ENCODE results near the gene OLFML2A. TPM values are rescaled to one million over a fixed set of nuclear protein-coding genes. Genes with fewer than 3 reads are reported as not detected.
A peak's percentile ranks its signal among the peaks of the same experiment; 100 is the strongest.
"Not testable (repeated sequence)": the region's sequence is repeated elsewhere in the genome, so short reads cannot be mapped to it uniquely, and the experiment has no call there.

OLFML2A gene
- polyA plus RNA-seq, 3 donors = 0.03 to 0.25 TPM; not detected in 1

DNA sequence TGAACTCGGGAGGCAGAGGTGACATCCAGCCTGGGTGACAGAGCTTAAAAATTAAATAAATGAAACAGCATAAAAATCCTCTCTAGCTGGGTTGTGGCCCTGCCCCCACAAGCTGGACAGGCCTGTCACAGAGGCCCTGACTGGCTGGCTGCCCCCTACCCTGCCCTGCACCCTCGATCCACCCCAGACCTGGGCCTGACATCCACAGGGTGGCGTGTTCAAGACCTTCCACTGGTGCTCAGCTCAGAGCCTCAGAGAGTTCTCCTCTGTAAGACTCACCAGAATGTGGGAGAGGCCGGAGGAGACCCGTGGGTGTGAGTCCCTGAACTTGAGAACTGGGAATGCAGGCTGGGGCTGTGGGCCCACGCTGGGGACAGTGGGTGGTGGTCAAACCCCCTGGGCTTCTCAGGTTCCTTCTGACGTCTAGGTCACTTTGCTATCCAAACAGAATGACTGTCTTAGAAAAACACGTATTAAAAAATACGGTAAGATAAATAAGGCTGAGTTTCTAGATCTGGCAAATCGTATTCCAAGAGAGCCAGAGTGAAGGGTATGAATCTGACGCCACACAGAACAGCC, 66.6 kb downstream of the OLFML2A start:
- Mint-ChIP-seq H3K27ac (no peak overlapping the region), H3K27me3 (ENCODE audit: low read depth in 3 of 3) (peaks cover 5 to 15% (median 13%) of the 10 kb centered on the region in 3 donors), H3K4me3 (no peak overlapping the region), H3K4me1 (peaks cover 5% of the 10 kb centered on the region), H3K9me3 (peaks cover 0 to 2% (median 0%) of the 10 kb centered on the region in 7 donors), H3K36me3 (no peaks in the 10 kb centered on the region)
- WGBS (ENCODE audit: insufficient coverage) = 94% methylated on average over 7 of the region's 11 CpGs
- peaks cover 0 to under 1% of the 10 kb centered on the region in 2 donors for H3K27me3 ChIP-seq (ENCODE audit: control insufficient read depth in 2 of 2, insufficient read depth in 2 of 2, low read length in 2 of 2)
- H3K27ac ChIP-seq (ENCODE audit: low read depth in 1 of 2, low read length in 2 of 2) = no peak overlapping the region
- no peaks in the 10 kb centered on the region for H3K79me2 ChIP-seq (ENCODE audit: insufficient read depth, low read length)
- H3K4me2 ChIP-seq (replicated peaks; ENCODE audit: extremely low read depth, low read length, poor library complexity, severe bottlenecking) = no peak overlapping the region
- no peaks in the 10 kb centered on the region for H3K36me3 ChIP-seq (replicated peaks in 1 of 2; ENCODE audit: control insufficient read depth in 1 of 2, insufficient read depth in 2 of 2, low read length in 2 of 2)
- no peak overlapping the region for H2AFZ ChIP-seq (ENCODE audit: insufficient read depth, low read depth, low read length, poor library complexity, severe bottlenecking)
- H4K20me1 ChIP-seq (ENCODE audit: insufficient read depth, low read length) = no peaks in the 10 kb centered on the region
- TF ChIP-seq, protein P1, sequence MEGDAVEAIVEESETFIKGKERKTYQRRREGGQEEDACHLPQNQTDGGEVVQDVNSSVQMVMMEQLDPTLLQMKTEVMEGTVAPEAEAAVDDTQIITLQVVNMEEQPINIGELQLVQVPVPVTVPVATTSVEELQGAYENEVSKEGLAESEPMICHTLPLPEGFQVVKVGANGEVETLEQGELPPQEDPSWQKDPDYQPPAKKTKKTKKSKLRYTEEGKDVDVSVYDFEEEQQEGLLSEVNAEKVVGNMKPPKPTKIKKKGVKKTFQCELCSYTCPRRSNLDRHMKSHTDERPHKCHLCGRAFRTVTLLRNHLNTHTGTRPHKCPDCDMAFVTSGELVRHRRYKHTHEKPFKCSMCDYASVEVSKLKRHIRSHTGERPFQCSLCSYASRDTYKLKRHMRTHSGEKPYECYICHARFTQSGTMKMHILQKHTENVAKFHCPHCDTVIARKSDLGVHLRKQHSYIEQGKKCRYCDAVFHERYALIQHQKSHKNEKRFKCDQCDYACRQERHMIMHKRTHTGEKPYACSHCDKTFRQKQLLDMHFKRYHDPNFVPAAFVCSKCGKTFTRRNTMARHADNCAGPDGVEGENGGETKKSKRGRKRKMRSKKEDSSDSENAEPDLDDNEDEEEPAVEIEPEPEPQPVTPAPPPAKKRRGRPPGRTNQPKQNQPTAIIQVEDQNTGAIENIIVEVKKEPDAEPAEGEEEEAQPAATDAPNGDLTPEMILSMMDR (IDR thresholded peaks at IDR 0.05) = no peak
- intact Hi-C loops (cut with micrococcal nuclease) = no loop called here
- no peak overlapping the region for H3K4me3 ChIP-seq (replicated peaks in 1 of 3; ENCODE audit: low read depth in 2 of 3, low read length in 3 of 3)
- H3K9me3 ChIP-seq (replicated peaks in 1 of 2; ENCODE audit: control insufficient read depth in 1 of 2, insufficient read depth in 1 of 2, low read length in 2 of 2) = no peaks in the 10 kb centered on the region
- no peaks in the 10 kb centered on the region for H3K4me1 ChIP-seq (ENCODE audit: control insufficient read depth in 1 of 2, insufficient read depth in 2 of 2, low read length in 2 of 2)
- no peak overlapping the region for H3K9ac ChIP-seq (ENCODE audit: insufficient read depth, low read length, poor library complexity, severe bottlenecking)
- DNase-seq = no peak

DNA sequence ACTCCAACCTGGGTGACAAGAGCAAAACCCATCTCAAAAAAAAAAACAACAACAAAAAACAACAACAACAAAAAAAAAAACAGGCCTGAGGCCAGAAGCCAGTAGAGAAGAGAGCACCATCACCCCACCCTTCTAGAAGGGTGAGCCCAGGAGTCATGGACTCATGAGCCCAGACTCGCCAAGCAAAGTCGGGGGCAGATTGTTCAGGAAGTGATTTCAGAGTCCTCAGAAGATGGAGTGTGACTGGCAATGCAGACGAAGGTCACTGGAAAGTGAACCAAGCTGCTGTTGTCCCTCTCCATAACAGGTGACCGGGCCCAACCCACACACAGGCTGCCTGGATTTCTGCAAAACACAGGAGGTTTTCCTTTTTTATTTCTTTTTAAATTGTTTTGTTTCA, 67.4 kb downstream of the OLFML2A start:
- DNase-seq = no peak
- Histone ChIP-seq H3K4me3 (replicated peaks in 1 of 3; ENCODE audit: low read depth in 2 of 3, low read length in 3 of 3) (no peak overlapping the region), H3K27ac (ENCODE audit: low read depth in 1 of 2, low read length in 2 of 2) (no peak overlapping the region), H3K9ac (ENCODE audit: insufficient read depth, low read length, poor library complexity, severe bottlenecking) (no peak overlapping the region), H4K20me1 (ENCODE audit: insufficient read depth, low read length) (no peaks in the 10 kb centered on the region), H3K9me3 (replicated peaks in 1 of 2; ENCODE audit: control insufficient read depth in 1 of 2, insufficient read depth in 1 of 2, low read length in 2 of 2) (no peaks in the 10 kb centered on the region), H3K27me3 (ENCODE audit: control insufficient read depth in 2 of 2, insufficient read depth in 2 of 2, low read length in 2 of 2) (no peaks in the 10 kb centered on the region), H2AFZ (ENCODE audit: insufficient read depth, low read depth, low read length, poor library complexity, severe bottlenecking) (no peak overlapping the region), H3K79me2 (ENCODE audit: insufficient read depth, low read length) (no peaks in the 10 kb centered on the region), H3K36me3 (replicated peaks in 1 of 2; ENCODE audit: control insufficient read depth in 1 of 2, insufficient read depth in 2 of 2, low read length in 2 of 2) (no peaks in the 10 kb centered on the region), H3K4me2 (replicated peaks; ENCODE audit: extremely low read depth, low read length, poor library complexity, severe bottlenecking) (no peak overlapping the region), H3K4me1 (ENCODE audit: control insufficient read depth in 1 of 2, insufficient read depth in 2 of 2, low read length in 2 of 2) (no peaks in the 10 kb centered on the region)
- Mint-ChIP-seq H3K9me3 (peaks cover 0 to 2% (median 0%) of the 10 kb centered on the region in 7 donors), H3K36me3 (no peaks in the 10 kb centered on the region), H3K4me1 (peaks cover 2% of the 10 kb centered on the region), H3K27ac (peak overlapping the region in 1 of 7 donors; percentile 20), H3K27me3 (ENCODE audit: low read depth in 3 of 3) (peaks cover 3 to 10% (median 9%) of the 10 kb centered on the region in 3 donors), H3K4me3 (no peak overlapping the region)
- no CpG with 5 or more reads among the region's 4 CpGs for WGBS (ENCODE audit: insufficient coverage)
- intact Hi-C loops (cut with micrococcal nuclease) = no loop called here
- TF ChIP-seq, protein P1 (IDR thresholded peaks at IDR 0.05) = no peak

DNA sequence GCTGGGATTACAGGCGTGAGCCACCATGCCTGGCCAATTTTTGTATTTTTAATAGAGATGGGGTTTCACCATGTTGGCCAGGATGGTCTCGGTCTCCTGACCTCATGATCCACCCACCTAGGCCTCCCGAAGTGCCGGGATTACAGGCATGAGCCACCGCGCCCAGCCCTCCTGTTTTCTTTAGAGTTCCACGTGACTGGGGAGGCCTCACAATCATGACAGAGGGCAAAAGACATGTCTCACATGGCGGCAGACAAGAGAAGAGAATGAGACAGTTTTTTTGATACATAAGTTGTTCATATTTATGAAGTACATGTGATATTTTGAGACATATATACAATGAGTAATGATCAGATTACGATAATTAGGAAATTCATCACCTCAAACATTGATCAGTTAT, 69.5 kb downstream of the OLFML2A start:
- H3K36me3 Mint-ChIP-seq, DNase-seq: not testable (repeated sequence)
- no CpG with 5 or more reads among the region's 9 CpGs for WGBS (ENCODE audit: insufficient coverage)

More for the DNA sequence above, 69.5 kb downstream of the OLFML2A start:
- H3K4me1 Mint-ChIP-seq; H3K4me3 Mint-ChIP-seq; H3K9me3 Mint-ChIP-seq; H3K4me1 ChIP-seq (ENCODE audit: control insufficient read depth in 1 of 2, insufficient read depth in 2 of 2, low read length in 2 of 2); H3K27me3 ChIP-seq (ENCODE audit: control insufficient read depth in 2 of 2, insufficient read depth in 2 of 2, low read length in 2 of 2); H3K9ac ChIP-seq (ENCODE audit: insufficient read depth, low read length, poor library complexity, severe bottlenecking); H3K4me2 ChIP-seq (replicated peaks; ENCODE audit: extremely low read depth, low read length, poor library complexity, severe bottlenecking); H3K79me2 ChIP-seq (ENCODE audit: insufficient read depth, low read length); H3K27ac Mint-ChIP-seq; H3K9me3 ChIP-seq (replicated peaks in 1 of 2; ENCODE audit: control insufficient read depth in 1 of 2, insufficient read depth in 1 of 2, low read length in 2 of 2); intact Hi-C loops (cut with micrococcal nuclease); H3K27me3 Mint-ChIP-seq (ENCODE audit: low read depth in 3 of 3); H3K27ac ChIP-seq (ENCODE audit: low read depth in 1 of 2, low read length in 2 of 2); H3K36me3 ChIP-seq (replicated peaks in 1 of 2; ENCODE audit: control insufficient read depth in 1 of 2, insufficient read depth in 2 of 2, low read length in 2 of 2); H2AFZ ChIP-seq (ENCODE audit: insufficient read depth, low read depth, low read length, poor library complexity, severe bottlenecking); H3K4me3 ChIP-seq (replicated peaks in 1 of 3; ENCODE audit: low read depth in 2 of 3, low read length in 3 of 3); H4K20me1 ChIP-seq (ENCODE audit: insufficient read depth, low read length): not testable (repeated sequence)
